Measurements from ENCODE around the gene AMZ2.
"Not testable (repeated sequence)": the region's sequence is repeated elsewhere in the genome, so short reads cannot be mapped to it uniquely, and the experiment has no call there.

The AMZ2 gene

GRCh38 chr17:68249354-68249765, 1.5 kb downstream of the AMZ2 start:
- DNase-seq (ENCODE audit: low read depth), result no peak

- not testable (repeated sequence) for DNase-seq (ENCODE audit: low read depth)
These were observed 5.6 kb downstream of the AMZ2 start for GRCh38 chr17:68253426-68253825.

- no peak for DNase-seq (ENCODE audit: low read depth)
These were observed 7.3 kb downstream of the AMZ2 start for GRCh38 chr17:68255151-68255550.

- DNase-seq (ENCODE audit: low read depth), result no peak
These were observed 8.1 kb downstream of the AMZ2 start for GRCh38 chr17:68255731-68256538.

- not testable (repeated sequence) for DNase-seq (ENCODE audit: low read depth)
These were observed 8.9 kb downstream of the AMZ2 start for GRCh38 chr17:68256701-68257100.

GRCh38 chr17:68257934-68258333, 10.1 kb downstream of the AMZ2 start:
- DNase-seq (ENCODE audit: low read depth), result no peak

- not testable (repeated sequence) for DNase-seq (ENCODE audit: low read depth)
These were observed 11.2 kb downstream of the AMZ2 start for GRCh38 chr17:68258890-68259647.

- DNase-seq (ENCODE audit: low read depth), result not testable (repeated sequence)
These were observed 11.8 kb downstream of the AMZ2 start for GRCh38 chr17:68259648-68259951.

- no peak for DNase-seq (ENCODE audit: low read depth)
These were observed 12.4 kb downstream of the AMZ2 start for GRCh38 chr17:68260051-68260762.

- not testable (repeated sequence) for DNase-seq (ENCODE audit: low read depth)
These were observed 14.6 kb downstream of the AMZ2 start for GRCh38 chr17:68262467-68262866.

- DNase-seq (ENCODE audit: low read depth), result not testable (repeated sequence)
These were observed 15.3 kb downstream of the AMZ2 start for GRCh38 chr17:68263101-68263681.

- not testable (repeated sequence) for DNase-seq (ENCODE audit: low read depth)
These were observed 18.0 kb downstream of the AMZ2 start for GRCh38 chr17:68265833-68266232.

- DNase-seq (ENCODE audit: low read depth), result no peak
These were observed 25.9 kb downstream of the AMZ2 start for GRCh38 chr17:68273722-68274121.

- DNase-seq (ENCODE audit: low read depth), result not testable (repeated sequence)
These were observed 28.5 kb downstream of the AMZ2 start for GRCh38 chr17:68276339-68276738.

GRCh38 chr17:68277807-68278206, 30.0 kb downstream of the AMZ2 start:
- no peak for DNase-seq (ENCODE audit: low read depth)

GRCh38 chr17:68281965-68282364, 34.1 kb downstream of the AMZ2 start:
- DNase-seq (ENCODE audit: low read depth), result not testable (repeated sequence)

- DNase-seq (ENCODE audit: low read depth), result no peak
These were observed 40.5 kb downstream of the AMZ2 start for GRCh38 chr17:68288375-68288774.

GRCh38 chr17:68288804-68289203, 41.0 kb downstream of the AMZ2 start:
- no peak for DNase-seq (ENCODE audit: low read depth)

- DNase-seq (ENCODE audit: low read depth), result no peak
These were observed 41.6 kb downstream of the AMZ2 start for GRCh38 chr17:68289473-68289872.

- no peak for DNase-seq (ENCODE audit: low read depth)
These were observed 42.1 kb downstream of the AMZ2 start for GRCh38 chr17:68289936-68290267.

- DNase-seq (ENCODE audit: low read depth), result no peak
These were observed 42.6 kb downstream of the AMZ2 start for GRCh38 chr17:68290268-68290954.
